ENCODE measurements around the gene ZBTB4. TPM values are rescaled to one million over a fixed set of nuclear protein-coding genes. Genes with fewer than 3 reads are reported as not detected.

The ZBTB4 gene
- polyA plus RNA-seq, 6 donors from 2014 or later = 5.3 to 19.2 (median 10.5) TPM

GRCh38 chr17:7413346-7413985 is 66.0 kb downstream of the ZBTB4 start:
- Mint-ChIP-seq H3K4me1 (peaks cover 0 to 3% (median 0%) of the 10 kb centered on the region in 3 donors), H3K27me3 (peaks cover 14 to 22% (median 20%) of the 10 kb centered on the region in 3 donors), H3K27ac (no peak overlapping the region), H3K36me3 (no peaks in the 10 kb centered on the region), H3K4me3 (no peak overlapping the region), H3K9me3 (no peaks in the 10 kb centered on the region)
- no peak for ATAC-seq (ENCODE audit: low read depth in 2 of 2)
- DNase-seq = no peak

DNA sequence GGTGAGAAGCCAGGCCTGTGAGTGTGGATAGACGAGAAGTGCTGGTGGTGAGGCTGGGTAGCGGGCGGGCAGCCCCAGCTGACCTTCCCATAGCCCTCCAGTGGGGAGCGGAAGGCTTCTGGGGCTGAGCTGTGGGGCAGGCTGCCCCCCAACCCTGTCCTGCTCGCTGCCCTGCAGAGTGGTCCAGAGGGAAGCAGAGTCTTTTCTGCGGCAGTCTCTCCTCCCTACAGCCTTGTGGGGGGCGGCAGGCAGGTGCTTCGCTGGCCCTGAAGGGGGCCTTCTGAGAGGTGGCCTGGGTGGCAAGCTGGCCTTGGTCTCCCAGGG is 68.0 kb downstream of the ZBTB4 start:
- Mint-ChIP-seq H3K4me3 (no peak overlapping the region), H3K36me3 (no peaks in the 10 kb centered on the region), H3K4me1 (peaks cover 0 to 8% (median 3%) of the 10 kb centered on the region in 3 donors), H3K27ac (no peak overlapping the region), H3K9me3 (no peaks in the 10 kb centered on the region), H3K27me3 (peaks cover 10 to 27% (median 20%) of the 10 kb centered on the region in 3 donors)
- DNase-seq (no peak), ATAC-seq (ENCODE audit: low read depth in 2 of 2) (no peak)

DNA sequence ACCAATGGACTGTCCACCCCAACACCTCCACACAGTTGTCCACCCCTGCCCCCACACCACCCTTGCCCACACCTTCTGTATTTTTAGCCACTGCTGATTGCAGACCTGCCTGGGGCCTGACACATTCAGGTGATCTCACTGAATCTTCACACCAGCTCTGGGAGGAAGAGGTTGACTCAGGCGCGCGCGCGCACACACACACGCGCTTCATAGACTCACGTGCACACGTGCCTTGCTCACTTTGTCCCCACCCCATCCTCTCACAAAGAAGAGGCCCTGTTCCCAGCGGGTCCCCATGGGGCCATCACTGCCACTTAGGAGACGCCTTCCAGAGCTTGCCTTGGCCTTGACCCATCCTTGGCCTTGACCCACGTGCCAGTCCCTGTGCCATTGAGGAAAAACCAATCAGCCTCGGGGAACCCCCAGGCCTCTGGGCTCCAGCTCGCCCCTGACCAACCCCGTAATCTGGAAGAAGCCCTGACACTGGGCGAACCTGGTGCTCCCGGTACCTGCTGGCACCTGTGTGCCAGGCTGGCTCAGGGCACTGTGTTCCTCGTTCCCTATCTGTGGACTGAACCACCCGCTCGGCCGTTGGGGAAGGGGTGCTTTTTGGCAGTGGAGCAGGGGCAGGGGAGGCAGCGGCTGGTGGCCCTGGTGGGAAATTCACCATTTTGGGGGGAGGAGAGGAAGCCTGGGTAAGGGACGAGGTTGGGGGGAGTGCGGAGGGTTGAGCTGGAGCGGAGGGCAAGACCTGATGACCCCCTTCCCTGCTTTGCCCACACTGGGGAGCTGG is 68.6 kb downstream of the ZBTB4 start:
- DNase-seq = no peak
- Mint-ChIP-seq H3K27ac (no peak overlapping the region), H3K4me1 (peaks cover 2 to 12% (median 6%) of the 10 kb centered on the region in 3 donors), H3K36me3 (no peaks in the 10 kb centered on the region), H3K9me3 (no peaks in the 10 kb centered on the region), H3K27me3 (peaks cover 14 to 31% (median 25%) of the 10 kb centered on the region in 3 donors), H3K4me3 (no peak overlapping the region)
- ATAC-seq (ENCODE audit: low read depth in 2 of 2) = no peak

DNA sequence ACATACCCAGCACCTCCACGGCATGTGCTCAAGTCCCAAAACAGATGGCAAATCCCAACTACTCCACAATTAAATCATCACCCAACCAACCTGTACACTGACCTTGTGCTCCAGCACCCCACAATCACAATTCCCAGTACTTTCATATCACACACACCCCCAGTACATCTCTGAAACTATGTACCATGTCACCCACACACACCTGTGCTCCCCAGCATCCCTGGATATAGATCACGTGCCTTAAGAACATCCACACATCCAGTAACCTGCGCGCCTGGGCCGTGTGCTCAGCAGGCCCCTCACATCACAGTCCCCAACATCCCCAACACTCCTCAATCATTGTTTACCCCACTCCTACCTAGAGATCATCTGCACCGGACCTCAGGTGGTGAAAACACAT is 69.7 kb downstream of the ZBTB4 start:
- Mint-ChIP-seq H3K4me1 (peaks cover 3 to 21% (median 11%) of the 10 kb centered on the region in 3 donors), H3K36me3 (no peaks in the 10 kb centered on the region), H3K9me3 (no peaks in the 10 kb centered on the region), H3K27me3 (peaks cover 16 to 35% (median 32%) of the 10 kb centered on the region in 3 donors), H3K4me3 (peak overlapping the region in 1 of 8 donors; percentile 11), H3K27ac (peak overlapping the region in 1 of 6 donors; percentile 59)
- ATAC-seq (ENCODE audit: low read depth in 2 of 2) (no peak), DNase-seq (no peak)

Other genes starting within 250 kb of the ZBTB4 start
- 10 to 100 TPM; 23.4 to 33.1 (median 25.5) TPM for gene DVL2, start 245.1 kb downstream of the ZBTB4 start, polyA plus RNA-seq (ENCODE audit: low read depth in 6 of 6)
- gene PHF23, start 240.2 kb downstream of the ZBTB4 start, polyA plus RNA-seq (ENCODE audit: low read depth in 6 of 6) = 10 to 100 TPM; 11.9 to 24.2 (median 20.5) TPM
- gene GABARAP, start 237.2 kb downstream of the ZBTB4 start, polyA plus RNA-seq (ENCODE audit: low read depth in 6 of 6) = 1,000 to 10,000 TPM in 4 of 6 donors, 100 to 1,000 TPM in 2; 833 to 1,381 (median 1,181) TPM
- gene CTDNEP1, start 227.9 kb downstream of the ZBTB4 start, polyA plus RNA-seq (ENCODE audit: low read depth in 6 of 6) = 10 to 100 TPM; 44.6 to 90.2 (median 53.0) TPM
- gene ELP5, start 227.4 kb downstream of the ZBTB4 start, polyA plus RNA-seq (ENCODE audit: low read depth in 6 of 6) = 10 to 100 TPM; 54.2 to 94.8 (median 80.6) TPM
- 1 to 10 TPM in 5 of 6 donors, not detected in 1; 2.9 to 6.9 (median 4.8) TPM for gene CLDN7, start 217.2 kb downstream of the ZBTB4 start, polyA plus RNA-seq (ENCODE audit: low read depth in 6 of 6)
- gene SLC2A4, start 197.9 kb downstream of the ZBTB4 start, polyA plus RNA-seq (ENCODE audit: low read depth in 6 of 6) = not detected
- gene YBX2, start 185.0 kb downstream of the ZBTB4 start, polyA plus RNA-seq (ENCODE audit: low read depth in 6 of 6) = not detected
- gene EIF5A, start 172.0 kb downstream of the ZBTB4 start, polyA plus RNA-seq (ENCODE audit: low read depth in 6 of 6) = 100 to 1,000 TPM; 195 to 802 (median 516) TPM
- gene GPS2, start 164.3 kb downstream of the ZBTB4 start, polyA plus RNA-seq (ENCODE audit: low read depth in 6 of 6) = 100 to 1,000 TPM; 103 to 131 (median 107) TPM
- gene NEURL4, start 150.3 kb downstream of the ZBTB4 start, polyA plus RNA-seq (ENCODE audit: low read depth in 6 of 6) = 1 to 10 TPM in 5 of 6 donors, not detected in 1; 1.2 to 2.7 (median 1.9) TPM
- 100 to 1,000 TPM; 117 to 177 (median 155) TPM for gene ACAP1, start 143.1 kb downstream of the ZBTB4 start, polyA plus RNA-seq (ENCODE audit: low read depth in 6 of 6)
- gene KCTD11, start 127.5 kb downstream of the ZBTB4 start, polyA plus RNA-seq (ENCODE audit: low read depth in 6 of 6) = 10 to 100 TPM in 2 of 6 donors, 1 to 10 TPM in 4; 3.3 to 13.2 (median 8.3) TPM
- not detected for gene TMEM95, start 124.5 kb downstream of the ZBTB4 start, polyA plus RNA-seq (ENCODE audit: low read depth in 6 of 6)
- 1 to 10 TPM; 1.2 to 4.2 (median 2.5) TPM for gene TNK1, start 98.5 kb downstream of the ZBTB4 start, polyA plus RNA-seq (ENCODE audit: low read depth in 6 of 6)
- 10 to 100 TPM; 43.1 to 73.4 (median 59.1) TPM for gene PLSCR3, start 85.1 kb downstream of the ZBTB4 start, polyA plus RNA-seq (ENCODE audit: low read depth in 6 of 6)
- gene TMEM256, start 75.5 kb downstream of the ZBTB4 start, polyA plus RNA-seq (ENCODE audit: low read depth in 6 of 6) = 10 to 100 TPM; 73.4 to 90.2 (median 81.3) TPM
- not detected for gene NLGN2, start 71.8 kb downstream of the ZBTB4 start, polyA plus RNA-seq (ENCODE audit: low read depth in 6 of 6)
- gene SPEM1, start 59.3 kb downstream of the ZBTB4 start, polyA plus RNA-seq (ENCODE audit: low read depth in 6 of 6) = not detected
- not detected for gene SPEM2, start 54.0 kb downstream of the ZBTB4 start, polyA plus RNA-seq (ENCODE audit: low read depth in 6 of 6)
- gene SPEM3, start 50.8 kb downstream of the ZBTB4 start, polyA plus RNA-seq (ENCODE audit: low read depth in 6 of 6) = not detected
- gene TMEM102, start 44.2 kb downstream of the ZBTB4 start, polyA plus RNA-seq (ENCODE audit: low read depth in 6 of 6) = 10 to 100 TPM in 5 of 6 donors, 1 to 10 TPM in 1; 9.6 to 19.8 (median 13.5) TPM
- under 1 TPM in 1 of 6 donors, not detected in 5; 0.16 TPM for gene FGF11, start 40.1 kb downstream of the ZBTB4 start, polyA plus RNA-seq (ENCODE audit: low read depth in 6 of 6)
- gene CHRNB1, start 34.6 kb downstream of the ZBTB4 start, polyA plus RNA-seq (ENCODE audit: low read depth in 6 of 6) = 10 to 100 TPM; 12.6 to 21.6 (median 15.6) TPM
- under 1 TPM in 2 of 6 donors, not detected in 4; 0.14 to 0.39 TPM for gene SLC35G6, start 1.8 kb upstream of the ZBTB4 start, polyA plus RNA-seq (ENCODE audit: low read depth in 6 of 6)
- gene POLR2A, start 4.7 kb upstream of the ZBTB4 start, polyA plus RNA-seq (ENCODE audit: low read depth in 6 of 6) = 10 to 100 TPM; 13.6 to 88.9 (median 47.1) TPM
- gene TNFSF12, start 69.4 kb upstream of the ZBTB4 start, polyA plus RNA-seq (ENCODE audit: low read depth in 6 of 6) = 10 to 100 TPM; 21.6 to 33.3 (median 28.0) TPM
- gene TNFSF13, start 79.1 kb upstream of the ZBTB4 start, polyA plus RNA-seq (ENCODE audit: low read depth in 6 of 6) = 10 to 100 TPM; 32.2 to 43.1 (median 38.5) TPM
- 10 to 100 TPM; 16.0 to 21.9 (median 18.2) TPM for gene SENP3, start 82.3 kb upstream of the ZBTB4 start, polyA plus RNA-seq (ENCODE audit: low read depth in 6 of 6)
- 1 to 10 TPM; 3.3 to 7.4 (median 6.8) TPM for gene CD68, start 100.0 kb upstream of the ZBTB4 start, polyA plus RNA-seq (ENCODE audit: low read depth in 6 of 6)
- 10 to 100 TPM; 27.8 to 59.7 (median 43.1) TPM for gene MPDU1, start 104.2 kb upstream of the ZBTB4 start, polyA plus RNA-seq (ENCODE audit: low read depth in 6 of 6)
- gene SOX15, start 110.5 kb upstream of the ZBTB4 start, polyA plus RNA-seq (ENCODE audit: low read depth in 6 of 6) = not detected
- 10 to 100 TPM in 5 of 6 donors, 1 to 10 TPM in 1; 7.8 to 20.1 (median 12.5) TPM for gene FXR2, start 135.3 kb upstream of the ZBTB4 start, polyA plus RNA-seq (ENCODE audit: low read depth in 6 of 6)
- 10 to 100 TPM; 34.2 to 42.5 (median 35.9) TPM for gene SAT2, start 148.2 kb upstream of the ZBTB4 start, polyA plus RNA-seq (ENCODE audit: low read depth in 6 of 6)
- gene SHBG, start 150.5 kb upstream of the ZBTB4 start, polyA plus RNA-seq (ENCODE audit: low read depth in 6 of 6) = not detected
- gene ATP1B2, start 171.3 kb upstream of the ZBTB4 start, polyA plus RNA-seq (ENCODE audit: low read depth in 6 of 6) = under 1 TPM in 2 of 6 donors, not detected in 4; 0.08 to 0.21 TPM
- gene TP53, start 207.9 kb upstream of the ZBTB4 start, polyA plus RNA-seq (ENCODE audit: low read depth in 6 of 6) = 10 to 100 TPM; 25.2 to 53.9 (median 47.7) TPM
- gene WRAP53, start 208.8 kb upstream of the ZBTB4 start, polyA plus RNA-seq (ENCODE audit: low read depth in 6 of 6) = 10 to 100 TPM in 5 of 6 donors, 1 to 10 TPM in 1; 3.2 to 14.9 (median 12.9) TPM
- gene EFNB3, start 225.6 kb upstream of the ZBTB4 start, polyA plus RNA-seq (ENCODE audit: low read depth in 6 of 6) = not detected
- gene DNAH2, start 238.1 kb upstream of the ZBTB4 start, polyA plus RNA-seq (ENCODE audit: low read depth in 6 of 6) = not detected